H9 (cell line): ENCODE results near the gene GRM3. TPM values are rescaled to one million over a fixed set of nuclear protein-coding genes. Genes with fewer than 3 reads are reported as not detected.

Experiments used
- DNase-seq: peaks from one replicate; pipeline ENCODE4 v3.0.0-alpha.2; 2017
- H2AFZ ChIP-seq: one replicate; pipeline ENCODE4 v1.6.1; 2013; ENCODE audit warnings: mild to moderate bottlenecking, low read length, control low read depth, moderate library complexity
- H2AK5ac ChIP-seq: 2 replicates; pipeline ENCODE4 v1.6.1; 2013; ENCODE audit warnings: low read length, control low read depth, mixed read lengths; ENCODE audit not compliant: insufficient read length
- H2BK120ac ChIP-seq: one replicate; pipeline ENCODE4 v1.6.1; 2013; ENCODE audit warnings: low read depth, mild to moderate bottlenecking, low read length, control low read depth, inconsistent platforms; ENCODE audit not compliant: poor library complexity, severe bottlenecking
- H2BK12ac ChIP-seq: 2 replicates; pipeline ENCODE4 v1.6.1; 2013; ENCODE audit warnings: low read length, control low read depth, mixed read lengths, low read depth; ENCODE audit not compliant: insufficient read length
- H2BK15ac ChIP-seq: 2 replicates; pipeline ENCODE4 v1.6.1; 2013; ENCODE audit warnings: low read depth, low read length, control low read depth
- H2BK20ac ChIP-seq: one replicate; pipeline ENCODE4 v1.6.1; 2013; ENCODE audit warnings: low read depth, mild to moderate bottlenecking, low read length, control low read depth, inconsistent platforms; ENCODE audit not compliant: poor library complexity, severe bottlenecking
- H2BK5ac ChIP-seq: 2 replicates; pipeline ENCODE4 v1.6.1; 2013; ENCODE audit warnings: low read length, control low read depth, mixed read lengths; ENCODE audit not compliant: insufficient read length
- H3K14ac ChIP-seq: 2 replicates; pipeline ENCODE4 v1.6.1; 2013; ENCODE audit warnings: low read length, control low read depth; ENCODE audit not compliant: insufficient read depth
- H3K18ac ChIP-seq: 2 replicates; pipeline ENCODE4 v1.6.1; 2013; ENCODE audit warnings: low read depth, mild to moderate bottlenecking, mixed read lengths, low read length, control low read depth; ENCODE audit not compliant: insufficient read length
- H3K23ac ChIP-seq: 2 replicates; pipeline ENCODE4 v1.6.1; 2013; ENCODE audit warnings: low read length, control low read depth, mixed read lengths, low read depth; ENCODE audit not compliant: insufficient read length
- H3K23me2 ChIP-seq: 2 replicates; pipeline ENCODE4 v1.6.1; 2013; ENCODE audit warnings: low read depth, mild to moderate bottlenecking, mixed read lengths, low read length, control low read depth; ENCODE audit not compliant: insufficient read length, poor library complexity, severe bottlenecking
- H3K27ac ChIP-seq: 2 replicates; pipeline ENCODE4 v1.5.1; 2013; ENCODE audit warnings: low read length, control low read depth, mixed read lengths, low read depth; ENCODE audit not compliant: insufficient read length
- H3K27me3 ChIP-seq: 2 replicates; pipeline ENCODE4 v1.6.1; 2013; ENCODE audit warnings: low read length, control low read depth, inconsistent platforms; ENCODE audit not compliant: insufficient read depth
- H3K4ac ChIP-seq: 2 replicates; pipeline ENCODE4 v1.6.1; 2013; ENCODE audit warnings: low read depth, mild to moderate bottlenecking, control low read depth, inconsistent platforms, low read length, moderate library complexity
- H3K4me1 ChIP-seq: 2 replicates; pipeline ENCODE4 v1.6.1; 2013; ENCODE audit warnings: low read length, control low read depth, inconsistent platforms; ENCODE audit not compliant: insufficient read depth
- H3K4me2 ChIP-seq: 2 replicates; pipeline ENCODE4 v1.6.1; 2013; ENCODE audit warnings: low read length, control low read depth, mixed read lengths; ENCODE audit not compliant: insufficient read length, insufficient read depth
- H3K56ac ChIP-seq: 2 replicates; pipeline ENCODE4 v1.6.1; 2013; ENCODE audit warnings: low read depth, mild to moderate bottlenecking, mixed read lengths, low read length, control low read depth; ENCODE audit not compliant: insufficient read length
- H3K79me1 ChIP-seq: 2 replicates; pipeline ENCODE4 v1.6.1; 2013; ENCODE audit warnings: low read depth, mild to moderate bottlenecking, moderate library complexity, low read length, control low read depth, inconsistent platforms; ENCODE audit not compliant: insufficient read depth, poor library complexity, severe bottlenecking
- H3K79me2 ChIP-seq: 2 replicates; pipeline ENCODE4 v1.6.1; 2013; ENCODE audit warnings: low read length, control low read depth, inconsistent platforms; ENCODE audit not compliant: insufficient read depth
- H3K9ac ChIP-seq: 2 replicates; pipeline ENCODE4 v1.6.1; 2013; ENCODE audit warnings: low read length, control low read depth, mixed read lengths; ENCODE audit not compliant: insufficient read length; ENCODE audit errors: extremely low read depth
- H3K9me3 ChIP-seq: one replicate; pipeline ENCODE4 v1.6.1; 2013; ENCODE audit warnings: low read depth, low read length, inconsistent platforms; ENCODE audit not compliant: control insufficient read depth
- H3T11ph ChIP-seq: one replicate; pipeline ENCODE4 v1.6.1; 2013; ENCODE audit warnings: mild to moderate bottlenecking, low read length, control low read depth, inconsistent platforms
- H4K20me1 ChIP-seq: one replicate; pipeline ENCODE4 v1.6.1; 2013; ENCODE audit not compliant: control insufficient read depth, insufficient read length, insufficient read depth
- H4K5ac ChIP-seq: 2 replicates; pipeline ENCODE4 v1.6.1; 2013; ENCODE audit warnings: low read depth, mild to moderate bottlenecking, mixed read lengths, low read length, control low read depth; ENCODE audit not compliant: insufficient read length
- H4K8ac ChIP-seq: replicated peaks from 2 replicates; pipeline ENCODE4 v1.6.1; 2013; ENCODE audit warnings: low read length, control low read depth, mixed read lengths, low read depth; ENCODE audit not compliant: insufficient read length
- H4K91ac ChIP-seq: 2 replicates; pipeline ENCODE4 v1.6.1; 2013; ENCODE audit warnings: low read depth, mild to moderate bottlenecking, moderate library complexity, mixed read lengths, low read length, control low read depth; ENCODE audit not compliant: insufficient read length
- H3K27ac Mint-ChIP-seq, 3 experiments: 2 replicates in 2 of 3; 3 replicates in 1 of 3; pipeline ENCODE4 v1.8.0; 2020 to 2021; ENCODE audit warnings: mixed read lengths in 3 of 3, mild to moderate bottlenecking in 1 of 3, moderate library complexity in 1 of 3
- H3K27me3 Mint-ChIP-seq: 2 replicates; pipeline ENCODE4 v1.8.0; 2021; ENCODE audit warnings: low read depth, mild to moderate bottlenecking, moderate library complexity, mixed read lengths
- H3K36me3 Mint-ChIP-seq, 3 experiments: 2 replicates in 2 of 3; 3 replicates in 1 of 3; pipeline ENCODE4 v1.8.0; 2020 to 2021; ENCODE audit warnings: low read depth in 3 of 3, mixed read lengths in 3 of 3; ENCODE audit not compliant: insufficient read depth in 1 of 3
- H3K4me1 Mint-ChIP-seq, 2 experiments: 2 replicates each; pipeline ENCODE4 v1.8.0; 2020; ENCODE audit warnings: mixed read lengths in 2 of 2
- H3K4me3 Mint-ChIP-seq, 2 experiments: 2 replicates in 1 of 2; 3 replicates in 1 of 2; pipeline ENCODE4 v1.8.0; 2020 to 2021; ENCODE audit warnings: mild to moderate bottlenecking in 2 of 2, mixed read lengths in 2 of 2, moderate library complexity in 1 of 2
- H3K9me3 Mint-ChIP-seq, 2 experiments: 2 replicates in 1 of 2; 3 replicates in 1 of 2; pipeline ENCODE4 v1.8.0; 2020; ENCODE audit warnings: mild to moderate bottlenecking in 2 of 2, mixed read lengths in 2 of 2, moderate library complexity in 1 of 2
- WGBS: extraction: QIAGEN DNeasy Blood & Tissue Kit; methylation state at CpG from one replicate; pipeline ENCODE4 v1.1.7; 2013; ENCODE audit warnings: missing lambda C conversion rate, low lambda C conversion rate, mixed read lengths; ENCODE audit not compliant: insufficient read length; ENCODE audit errors: extremely low coverage; 5-methylcytosine and 5-hydroxymethylcytosine counted together
- total RNA-seq: library from RNA; stranded (reverse); gene quantifications from 2 replicates; pipeline ENCODE4 v1.2.1, GENCODE V29; 2021
- TF ChIP-seq, protein P1 (sequence below): fragments of 200-600 bp; sonication (generic); conservative IDR thresholded peaks from 3 replicates; pipeline ENCODE4 v1.8.0; 2021; ENCODE audit warnings: antibody characterized with exemption, mild to moderate bottlenecking

The GRM3 gene
- total RNA-seq, 1 experiment from 2014 or later, result 0.15 TPM

DNA sequence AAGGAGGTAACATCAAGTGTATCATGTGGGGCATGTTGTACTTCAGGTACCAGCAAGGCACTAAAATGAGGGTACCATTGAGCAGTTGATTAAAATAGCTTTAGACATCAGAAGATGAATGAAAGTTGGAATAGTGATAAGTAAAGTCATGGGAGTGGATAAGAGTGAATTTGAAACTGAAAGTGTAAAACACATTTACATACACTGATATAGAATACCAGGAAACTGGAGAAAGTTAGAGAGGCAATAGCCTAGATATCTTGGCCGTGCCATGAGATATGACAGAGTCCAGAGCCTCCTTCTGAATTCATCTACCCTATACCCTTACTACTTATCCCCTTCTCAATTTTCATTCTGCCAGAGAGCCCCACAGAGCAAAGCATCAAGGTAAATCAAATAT, 76.6 kb downstream of the GRM3 start:
- Histone ChIP-seq H2BK12ac (no peak overlapping the region), H2AK5ac (no peak overlapping the region), H2BK120ac (no peak overlapping the region), H4K20me1 (no peaks in the 10 kb centered on the region), H3K4me1 (no peaks in the 10 kb centered on the region), H4K91ac (no peak overlapping the region), H3K14ac (no peak overlapping the region), H4K8ac (no peak overlapping the region), H3K79me2 (no peaks in the 10 kb centered on the region), H3K9ac (no peak overlapping the region), H3K56ac (no peak overlapping the region), H4K5ac (no peak overlapping the region), H3K23ac (no peak overlapping the region), H2BK15ac (no peak overlapping the region), H3K4ac (no peak overlapping the region), H3K79me1 (no peaks in the 10 kb centered on the region), H3T11ph (no peak overlapping the region), H3K23me2 (no peaks in the 10 kb centered on the region), H3K9me3 (no peaks in the 10 kb centered on the region), H3K27me3 (no peaks in the 10 kb centered on the region), H3K4me2 (no peak overlapping the region), H2BK5ac (no peak overlapping the region), H3K27ac (no peak overlapping the region), H2AFZ (no peak overlapping the region), H2BK20ac (no peak overlapping the region), H3K18ac (no peak overlapping the region)
- Mint-ChIP-seq H3K27me3 (no peaks in the 10 kb centered on the region), H3K9me3 (no peaks in the 10 kb centered on the region), H3K4me1 (no peaks in the 10 kb centered on the region), H3K4me3 (no peak overlapping the region), H3K27ac (no peak overlapping the region), H3K36me3 (no peaks in the 10 kb centered on the region; a peak in 2 of 7 replicates)
- no CpG with 5 or more reads among the region's 1 CpG for WGBS
- TF ChIP-seq, protein P1, sequence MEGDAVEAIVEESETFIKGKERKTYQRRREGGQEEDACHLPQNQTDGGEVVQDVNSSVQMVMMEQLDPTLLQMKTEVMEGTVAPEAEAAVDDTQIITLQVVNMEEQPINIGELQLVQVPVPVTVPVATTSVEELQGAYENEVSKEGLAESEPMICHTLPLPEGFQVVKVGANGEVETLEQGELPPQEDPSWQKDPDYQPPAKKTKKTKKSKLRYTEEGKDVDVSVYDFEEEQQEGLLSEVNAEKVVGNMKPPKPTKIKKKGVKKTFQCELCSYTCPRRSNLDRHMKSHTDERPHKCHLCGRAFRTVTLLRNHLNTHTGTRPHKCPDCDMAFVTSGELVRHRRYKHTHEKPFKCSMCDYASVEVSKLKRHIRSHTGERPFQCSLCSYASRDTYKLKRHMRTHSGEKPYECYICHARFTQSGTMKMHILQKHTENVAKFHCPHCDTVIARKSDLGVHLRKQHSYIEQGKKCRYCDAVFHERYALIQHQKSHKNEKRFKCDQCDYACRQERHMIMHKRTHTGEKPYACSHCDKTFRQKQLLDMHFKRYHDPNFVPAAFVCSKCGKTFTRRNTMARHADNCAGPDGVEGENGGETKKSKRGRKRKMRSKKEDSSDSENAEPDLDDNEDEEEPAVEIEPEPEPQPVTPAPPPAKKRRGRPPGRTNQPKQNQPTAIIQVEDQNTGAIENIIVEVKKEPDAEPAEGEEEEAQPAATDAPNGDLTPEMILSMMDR, result no peak
- DNase-seq, result no peak
